Liver (tissue), 9 donors: ENCODE measurements around the gene ABCC3. TPM values are rescaled to one million over a fixed set of nuclear protein-coding genes. Genes with fewer than 3 reads are reported as not detected.

Source experiments
- DNase-seq: peaks from one replicate; pipeline ENCODE4 v3.0.0-alpha.2; 2017; ENCODE audit warnings: low spot score
- H3K27ac ChIP-seq, 2 donors: one replicate each; pipeline ENCODE4 v1.7.0; 2013; ENCODE audit warnings: inconsistent platforms in 2 of 2, low read length in 2 of 2, control low read depth in 1 of 2, low read depth in 1 of 2, mild to moderate bottlenecking in 1 of 2
- H3K27me3 ChIP-seq, 4 donors: one replicate each; pipeline versions ENCODE4 v1.6.1 to v1.7.0; 2013; ENCODE audit warnings: low read length in 3 of 4, inconsistent platforms in 1 of 4, mild to moderate bottlenecking in 1 of 4, moderate library complexity in 1 of 4; ENCODE audit not compliant: control insufficient read depth in 4 of 4, insufficient read depth in 4 of 4
- H3K36me3 ChIP-seq, 4 donors: one replicate each; pipeline versions ENCODE4 v1.6.1 to v1.7.0; 2013; ENCODE audit warnings: low read length in 3 of 4, mild to moderate bottlenecking in 3 of 4, low read depth in 1 of 4, moderate library complexity in 1 of 4; ENCODE audit not compliant: control insufficient read depth in 4 of 4, insufficient read depth in 3 of 4
- H3K4me1 ChIP-seq, 4 donors: one replicate each; pipeline versions ENCODE4 v1.6.1 to v1.7.0; 2013; ENCODE audit warnings: low read length in 3 of 4, mild to moderate bottlenecking in 3 of 4, moderate library complexity in 1 of 4; ENCODE audit not compliant: control insufficient read depth in 4 of 4, insufficient read depth in 4 of 4
- H3K4me3 ChIP-seq, 3 donors: one replicate each; pipeline versions ENCODE4 v1.6.1 to v1.7.0; 2013; ENCODE audit warnings: low read length in 3 of 3, control low read depth in 1 of 3, low read depth in 1 of 3, mild to moderate bottlenecking in 1 of 3
- H3K9ac ChIP-seq, 2 donors: one replicate each; pipeline ENCODE4 v1.7.0; 2013; ENCODE audit warnings: low read length in 2 of 2, mild to moderate bottlenecking in 2 of 2, moderate library complexity in 2 of 2, control low read depth in 1 of 2, low read depth in 1 of 2
- H3K9me3 ChIP-seq, 4 donors: one replicate each; pipeline versions ENCODE4 v1.6.1 to v1.7.0; 2013; ENCODE audit warnings: low read length in 3 of 4; ENCODE audit not compliant: control insufficient read depth in 4 of 4
- ATF3 ChIP-seq: IDR thresholded peaks from 2 replicates; pipeline ENCODE4 v1.6.1; 2016; ENCODE audit warnings: antibody characterized with exemption
- EGR1 ChIP-seq, 2 donors: IDR thresholded peaks; 2 replicates each; pipeline ENCODE4 v1.6.1; 2016 to 2018; ENCODE audit warnings: antibody characterized with exemption in 2 of 2, low read depth in 2 of 2
- FOXA1 ChIP-seq: IDR thresholded peaks from 2 replicates; pipeline ENCODE4 v1.6.1; 2016; ENCODE audit warnings: antibody characterized with exemption
- FOXA2 ChIP-seq: IDR thresholded peaks from 2 replicates; pipeline ENCODE4 v1.6.1; 2016; ENCODE audit warnings: antibody characterized with exemption
- GABPA ChIP-seq, 2 donors: IDR thresholded peaks in 1 of 2; conservative IDR thresholded peaks in 1 of 2; 2 replicates each; pipeline ENCODE4 v1.6.1; 2016; ENCODE audit warnings: antibody characterized with exemption in 2 of 2, mild to moderate bottlenecking in 1 of 2, moderate library complexity in 1 of 2
- HNF4G ChIP-seq: IDR thresholded peaks from 2 replicates; pipeline ENCODE4 v1.6.1; 2016; ENCODE audit warnings: antibody characterized with exemption
- JUND ChIP-seq, 2 donors: IDR thresholded peaks; 2 replicates each; pipeline ENCODE4 v1.6.1; 2016; ENCODE audit warnings: antibody characterized with exemption in 2 of 2
- NR2F2 ChIP-seq: IDR thresholded peaks from 2 replicates; pipeline ENCODE4 v1.6.1; 2016; ENCODE audit warnings: antibody characterized with exemption
- RAD21 ChIP-seq, 2 donors: IDR thresholded peaks; 2 replicates each; pipeline ENCODE4 v1.6.1; 2016; ENCODE audit warnings: antibody characterized with exemption in 2 of 2, mild to moderate bottlenecking in 2 of 2
- REST ChIP-seq: IDR thresholded peaks from 2 replicates; pipeline ENCODE4 v1.6.1; 2016; ENCODE audit warnings: antibody characterized with exemption, mild to moderate bottlenecking
- RXRA ChIP-seq, 2 donors: IDR thresholded peaks; 2 replicates each; pipeline ENCODE4 v1.6.1; 2017 to 2018; ENCODE audit warnings: antibody characterized with exemption in 2 of 2, mild to moderate bottlenecking in 1 of 2
- SP1 ChIP-seq: IDR thresholded peaks from 2 replicates; pipeline ENCODE4 v1.6.1; 2018; ENCODE audit warnings: antibody characterized with exemption, mild to moderate bottlenecking
- TAF1 ChIP-seq: conservative IDR thresholded peaks from 2 replicates; pipeline ENCODE4 v1.6.1; 2016; ENCODE audit warnings: antibody characterized with exemption, mild to moderate bottlenecking
- YY1 ChIP-seq: IDR thresholded peaks from 2 replicates; pipeline ENCODE4 v1.6.1; 2016; ENCODE audit warnings: antibody characterized with exemption, mild to moderate bottlenecking
- ZBTB33 ChIP-seq: IDR thresholded peaks from 2 replicates; pipeline ENCODE4 v1.6.1; 2016; ENCODE audit warnings: antibody characterized with exemption
- WGBS: extraction: QIAGEN DNeasy Blood & Tissue Kit; methylation state at CpG from one replicate; pipeline ENCODE4 v1.1.7; 2013; 5-methylcytosine and 5-hydroxymethylcytosine counted together
- polyA plus RNA-seq, 2 donors: library from polyadenylated mRNA; stranded (reverse) in 1 of 2; unstranded in 1 of 2; fragments of 200-250 nt in 1 of 2; fragments of >200 nt in 1 of 2; fragmentation: Nextera tagmentation in 1 of 2; extraction: Ambion mirVana in 1 of 2; gene quantifications; one replicate each; pipeline versions ENCODE4 v1.2.1 to v1.2.3, GENCODE V29; 2013 to 2015
- total RNA-seq, 2 donors: library from RNA; depleted of rRNA; stranded (reverse); fragments of >200 nt; gene quantifications; one replicate each; pipeline ENCODE4 v1.2.3, GENCODE V29; 2014
- donor health status: healthy.
- donor health status: healthy.
- donor health status: healthy.
- donor health status: healthy.
- donor health status: healthy.

The ABCC3 gene
- total and polyA plus RNA-seq, 4 donors, result 10.5 to 197 (median 80.5) TPM

GRCh38 chr17:50682441-50682840 lies 47.8 kb downstream of the ABCC3 start:
- peaks cover 30 to 74% (median 54%) of the 10 kb centered on the region in 4 donors for H3K4me1 ChIP-seq
- H3K27ac ChIP-seq, result peak overlapping the region; percentile 85 to 94
- no peak for TF ChIP-seq TAF1
- TF ChIP-seq RXRA (IDR thresholded peaks at IDR 0.05), result no peak
- no peak for TF ChIP-seq ATF3
- no peak for TF ChIP-seq REST
- no peak for TF ChIP-seq SP1
- no peak for TF ChIP-seq EGR1 (IDR thresholded peaks at IDR 0.05; ENCODE audit: low read depth in 2 of 2)
- no peak for TF ChIP-seq NR2F2
- TF ChIP-seq RAD21 (IDR thresholded peaks at IDR 0.05), result no peak
- TF ChIP-seq GABPA (IDR thresholded peaks at IDR 0.05 in 1 of 2, conservative IDR thresholded peaks at IDR 0.05 in 1 of 2), result no peak
- no peak for TF ChIP-seq HNF4G
- no peak for TF ChIP-seq FOXA1
- TF ChIP-seq YY1, result no peak
- H3K4me3 ChIP-seq, result no peak overlapping the region
- no peaks in the 10 kb centered on the region for H3K27me3 ChIP-seq
- no peak for DNase-seq
- 87% methylated on average over 3 of the region's 3 CpGs for WGBS
- H3K9ac ChIP-seq, result no peak overlapping the region
- H3K9me3 ChIP-seq, result no peaks in the 10 kb centered on the region
- H3K36me3 ChIP-seq, result peaks cover 0 to 14% (median 5%) of the 10 kb centered on the region in 4 donors

- 95% methylated on average over 3 of the region's 3 CpGs for WGBS
- Histone ChIP-seq H3K9me3 (no peaks in the 10 kb centered on the region), H3K4me3 (no peak overlapping the region), H3K36me3 (peaks cover 0 to 9% (median 4%) of the 10 kb centered on the region in 4 donors), H3K27ac (peak overlapping the region; percentile 85 to 94), H3K4me1 (peaks cover 30 to 75% (median 55%) of the 10 kb centered on the region in 4 donors), H3K27me3 (no peaks in the 10 kb centered on the region), H3K9ac (no peak overlapping the region)
- TF ChIP-seq GABPA (IDR thresholded peaks at IDR 0.05 in 1 of 2, conservative IDR thresholded peaks at IDR 0.05 in 1 of 2), result no peak
- no peak for DNase-seq
Measured at GRCh38 chr17:50682938-50683337, 48.3 kb downstream of the ABCC3 start.

- peaks cover 28 to 70% (median 51%) of the 10 kb centered on the region in 4 donors for H3K4me1 ChIP-seq
- peak overlapping the region in 1 of 2 donors; percentile 9 for H3K9ac ChIP-seq
- TF ChIP-seq NR2F2 (no peak), FOXA2 (no peak), JUND (IDR thresholded peaks at IDR 0.05) (no peak), ZBTB33 (no peak)
- H3K4me3 ChIP-seq, result no peak overlapping the region
- peak overlapping the region; percentile 85 to 94 for H3K27ac ChIP-seq
- no peaks in the 10 kb centered on the region for H3K9me3 ChIP-seq
- 91% methylated on average over 28 of the region's 28 CpGs for WGBS
- DNase-seq, result no peak
- peaks cover 0 to 10% (median 5%) of the 10 kb centered on the region in 4 donors for H3K36me3 ChIP-seq
- no peaks in the 10 kb centered on the region for H3K27me3 ChIP-seq
Measured at GRCh38 chr17:50683434-50684287, 49.0 kb downstream of the ABCC3 start.
